Neural progenitor cell (in vitro differentiated cells): ENCODE data around the gene OR10AG1. TPM values are rescaled to one million over a fixed set of nuclear protein-coding genes. Genes with fewer than 3 reads are reported as not detected.

Experiments used
- DNase-seq: peaks from one replicate; pipeline ENCODE4 v3.0.0-alpha.2; 2016; ENCODE audit warnings: low spot score
- H2AFZ ChIP-seq: fragments of 200-600 bp; sonication (generic); replicated peaks from 2 replicates; pipeline ENCODE4 v1.6.1; 2016; ENCODE audit warnings: antibody characterized with exemption
- H3F3A ChIP-seq: fragments of 200-600 bp; sonication (generic); 2 replicates; pipeline ENCODE4 v1.6.1; 2016; ENCODE audit warnings: antibody characterized with exemption, low read depth
- H3K27ac ChIP-seq: fragments of 200-600 bp; sonication (generic); 2 replicates; pipeline ENCODE4 v1.5.1; 2016; ENCODE audit warnings: mild to moderate bottlenecking
- H3K27me3 ChIP-seq: fragments of 200-600 bp; sonication (generic); 2 replicates; pipeline ENCODE4 v1.6.1; 2016; ENCODE audit warnings: mild to moderate bottlenecking, moderate library complexity
- H3K36me3 ChIP-seq: fragments of 200-600 bp; sonication (generic); 2 replicates; pipeline ENCODE4 v1.5.1; 2016
- H3K4me1 ChIP-seq: fragments of 200-600 bp; sonication (generic); 2 replicates; pipeline ENCODE4 v1.6.1; 2016; ENCODE audit warnings: mixed run types
- H3K4me2 ChIP-seq: fragments of 200-600 bp; sonication (generic); 2 replicates; pipeline ENCODE4 v1.6.1; 2016
- H3K4me3 ChIP-seq: fragments of 200-600 bp; sonication (generic); 2 replicates; pipeline ENCODE4 v1.5.1; 2016
- H3K79me2 ChIP-seq: fragments of 200-600 bp; sonication (generic); 2 replicates; pipeline ENCODE4 v1.6.1; 2016; ENCODE audit warnings: low read depth
- H3K9ac ChIP-seq: fragments of 200-600 bp; sonication (generic); 2 replicates; pipeline ENCODE4 v1.6.1; 2016
- H3K9me3 ChIP-seq: fragments of 200-600 bp; sonication (generic); 2 replicates; pipeline ENCODE4 v1.5.1; 2016; ENCODE audit warnings: low read depth
- H4K20me1 ChIP-seq: fragments of 200-600 bp; sonication (generic); 2 replicates; pipeline ENCODE4 v1.6.1; 2016; ENCODE audit warnings: low read depth
- H3K27ac Mint-ChIP-seq: 3 replicates; pipeline ENCODE4 v1.8.0; 2021; ENCODE audit warnings: mixed read lengths
- H3K27me3 Mint-ChIP-seq: 2 replicates; pipeline ENCODE4 v1.8.0; 2022; ENCODE audit warnings: low read depth, mild to moderate bottlenecking, inconsistent platforms, moderate library complexity, mixed read lengths; ENCODE audit not compliant: insufficient read depth
- H3K36me3 Mint-ChIP-seq: 3 replicates; pipeline ENCODE4 v1.8.0; 2021; ENCODE audit warnings: mixed read lengths
- H3K4me1 Mint-ChIP-seq: 3 replicates; pipeline ENCODE4 v1.8.0; 2021; ENCODE audit warnings: mixed read lengths
- H3K4me3 Mint-ChIP-seq: 3 replicates; pipeline ENCODE4 v1.8.0; 2021; ENCODE audit warnings: mild to moderate bottlenecking, moderate library complexity, mixed read lengths
- H3K9me3 Mint-ChIP-seq: 3 replicates; pipeline ENCODE4 v1.8.0; 2020; ENCODE audit warnings: mixed read lengths
- EZH2 ChIP-seq: fragments of 200-600 bp; sonication (generic); IDR thresholded peaks from 2 replicates; pipeline ENCODE4 v1.6.1; 2017; ENCODE audit warnings: antibody characterized with exemption, mild to moderate bottlenecking, moderate library complexity
- EZH2phosphoT487 ChIP-seq: fragments of 200-600 bp; sonication (generic); IDR thresholded peaks from 2 replicates; pipeline ENCODE4 v1.6.1; 2017; ENCODE audit warnings: antibody characterized with exemption
- total RNA-seq: library from RNA; depleted of rRNA; stranded (reverse); fragments of >200 nt; gene quantifications from 2 replicates; pipeline ENCODE4 v1.2.3, GENCODE V29; 2015; ENCODE audit warnings: low replicate concordance
- TF ChIP-seq, protein P1 (sequence below): fragments of 200-600 bp; sonication (generic); IDR thresholded peaks from 2 replicates; pipeline ENCODE4 v1.5.1; 2017; ENCODE audit warnings: antibody characterized with exemption, mild to moderate bottlenecking

Gene OR10AG1, protein sequence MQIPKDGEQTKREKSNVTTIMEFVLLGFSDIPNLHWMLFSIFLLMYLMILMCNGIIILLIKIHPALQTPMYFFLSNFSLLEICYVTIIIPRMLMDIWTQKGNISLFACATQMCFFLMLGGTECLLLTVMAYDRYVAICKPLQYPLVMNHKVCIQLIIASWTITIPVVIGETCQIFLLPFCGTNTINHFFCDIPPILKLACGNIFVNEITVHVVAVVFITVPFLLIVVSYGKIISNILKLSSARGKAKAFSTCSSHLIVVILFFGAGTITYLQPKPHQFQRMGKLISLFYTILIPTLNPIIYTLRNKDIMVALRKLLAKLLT
- not detected in 2 replicates for total RNA-seq

DNA sequence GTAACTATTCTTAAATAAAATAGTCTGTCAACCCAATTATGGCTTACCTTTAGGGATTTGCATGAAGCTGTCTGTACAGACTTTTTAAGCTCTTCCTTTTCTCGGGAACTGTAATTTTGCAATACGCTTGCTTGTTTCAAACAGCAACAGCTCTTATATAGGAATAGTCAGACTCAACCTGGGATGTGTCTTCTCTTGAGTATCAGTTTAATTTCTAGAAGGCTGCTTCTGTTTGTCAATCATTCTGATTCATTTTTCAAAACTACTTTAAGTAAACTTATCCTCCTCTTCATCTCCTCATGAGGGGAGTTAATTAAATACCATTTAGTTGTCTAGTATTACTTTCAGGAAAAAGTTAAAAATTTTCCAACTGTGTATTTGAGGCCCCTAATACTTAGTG lies at the start of gene OR10AG1:
TSS of gene OR10AG1 (minus strand) at position 101 of the 400 bp plus-strand sequence. CDS start at position 63, 38 bp downstream.
- no peak within 1 kb of the TSS for H3K4me3 Mint-ChIP-seq
- Histone ChIP-seq H3K9ac (no peak within 1 kb of the TSS), H4K20me1 (no peaks in the 10 kb centered on the region), H2AFZ (no peak within 1 kb of the TSS), H3K4me1 (no peaks in the 10 kb centered on the region), H3K9me3 (no peaks in the 10 kb centered on the region), H3K27ac (no peak within 1 kb of the TSS), H3K36me3 (no peaks in the 10 kb centered on the region), H3K79me2 (no peaks in the 10 kb centered on the region), H3F3A (no peaks in the 10 kb centered on the region), H3K27me3 (no peaks in the 10 kb centered on the region), H3K4me2 (no peak within 1 kb of the TSS), H3K4me3 (no peak within 1 kb of the TSS)
- H3K36me3 Mint-ChIP-seq: no peaks in the 10 kb centered on the region
- H3K27ac Mint-ChIP-seq: no peak within 1 kb of the TSS
- no peaks in the 10 kb centered on the region for H3K27me3 Mint-ChIP-seq
- TF ChIP-seq, protein P1, sequence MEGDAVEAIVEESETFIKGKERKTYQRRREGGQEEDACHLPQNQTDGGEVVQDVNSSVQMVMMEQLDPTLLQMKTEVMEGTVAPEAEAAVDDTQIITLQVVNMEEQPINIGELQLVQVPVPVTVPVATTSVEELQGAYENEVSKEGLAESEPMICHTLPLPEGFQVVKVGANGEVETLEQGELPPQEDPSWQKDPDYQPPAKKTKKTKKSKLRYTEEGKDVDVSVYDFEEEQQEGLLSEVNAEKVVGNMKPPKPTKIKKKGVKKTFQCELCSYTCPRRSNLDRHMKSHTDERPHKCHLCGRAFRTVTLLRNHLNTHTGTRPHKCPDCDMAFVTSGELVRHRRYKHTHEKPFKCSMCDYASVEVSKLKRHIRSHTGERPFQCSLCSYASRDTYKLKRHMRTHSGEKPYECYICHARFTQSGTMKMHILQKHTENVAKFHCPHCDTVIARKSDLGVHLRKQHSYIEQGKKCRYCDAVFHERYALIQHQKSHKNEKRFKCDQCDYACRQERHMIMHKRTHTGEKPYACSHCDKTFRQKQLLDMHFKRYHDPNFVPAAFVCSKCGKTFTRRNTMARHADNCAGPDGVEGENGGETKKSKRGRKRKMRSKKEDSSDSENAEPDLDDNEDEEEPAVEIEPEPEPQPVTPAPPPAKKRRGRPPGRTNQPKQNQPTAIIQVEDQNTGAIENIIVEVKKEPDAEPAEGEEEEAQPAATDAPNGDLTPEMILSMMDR: no peak
- TF ChIP-seq EZH2 (no peak), EZH2phosphoT487 (no peak)
- DNase-seq: no peak
- no peaks in the 10 kb centered on the region for H3K4me1 Mint-ChIP-seq
- H3K9me3 Mint-ChIP-seq: peaks cover 3% of the 10 kb centered on the region

DNA sequence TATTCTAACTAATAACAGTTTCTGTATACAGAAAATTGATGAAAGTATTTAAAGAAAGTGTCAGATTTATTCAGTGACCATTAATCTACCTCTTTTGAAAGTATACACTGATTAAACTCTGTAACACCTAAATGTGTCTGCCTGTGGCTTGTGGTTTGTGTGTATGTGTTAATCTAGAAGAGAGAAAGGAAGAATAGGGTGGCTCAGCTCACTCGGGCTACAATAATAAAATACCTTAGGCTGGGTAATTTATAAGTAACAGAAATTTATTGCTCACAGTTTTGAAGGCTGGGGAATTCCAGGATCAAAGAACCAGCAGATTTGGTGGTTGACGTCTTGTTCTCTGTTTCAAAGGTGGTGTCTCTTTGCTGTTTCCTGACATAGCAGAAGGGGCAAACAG lies 44.1 kb upstream of the OR10AG1 start:
- Histone ChIP-seq H3K36me3 (no peaks in the 10 kb centered on the region), H3F3A (no peaks in the 10 kb centered on the region), H3K4me3 (no peak overlapping the region), H3K9ac (no peak overlapping the region), H3K27ac (no peak overlapping the region), H3K9me3 (no peaks in the 10 kb centered on the region), H2AFZ (no peak overlapping the region), H3K4me1 (no peaks in the 10 kb centered on the region), H3K79me2 (no peaks in the 10 kb centered on the region), H3K4me2 (no peak overlapping the region), H3K27me3 (no peaks in the 10 kb centered on the region), H4K20me1 (no peaks in the 10 kb centered on the region)
- Mint-ChIP-seq H3K36me3 (no peaks in the 10 kb centered on the region), H3K4me3 (no peak overlapping the region), H3K27ac (no peak overlapping the region), H3K27me3 (no peaks in the 10 kb centered on the region), H3K9me3 (no peaks in the 10 kb centered on the region), H3K4me1 (no peaks in the 10 kb centered on the region)
- DNase-seq: no peak
- TF ChIP-seq EZH2phosphoT487: no peak
- TF ChIP-seq, protein P1: no peak

GRCh38 chr11:56010716-56011115 lies 41.0 kb upstream of the OR10AG1 start:
- Mint-ChIP-seq H3K9me3 (no peaks in the 10 kb centered on the region), H3K4me3 (no peak overlapping the region), H3K27ac (no peak overlapping the region), H3K27me3 (no peaks in the 10 kb centered on the region), H3K4me1 (no peaks in the 10 kb centered on the region), H3K36me3 (no peaks in the 10 kb centered on the region)
- H3K27me3 ChIP-seq: no peaks in the 10 kb centered on the region
- no peaks in the 10 kb centered on the region for H3K4me1 ChIP-seq
- TF ChIP-seq EZH2 (no peak), EZH2phosphoT487 (no peak)
- TF ChIP-seq, protein P1: no peak
- no peaks in the 10 kb centered on the region for H4K20me1 ChIP-seq
- no peak for DNase-seq
- no peaks in the 10 kb centered on the region for H3F3A ChIP-seq
- no peak overlapping the region for H2AFZ ChIP-seq
- no peak overlapping the region for H3K4me3 ChIP-seq
- H3K9me3 ChIP-seq: no peaks in the 10 kb centered on the region
- no peak overlapping the region for H3K27ac ChIP-seq
- H3K36me3 ChIP-seq: no peaks in the 10 kb centered on the region
- H3K79me2 ChIP-seq: no peaks in the 10 kb centered on the region
- no peak overlapping the region for H3K9ac ChIP-seq
- H3K4me2 ChIP-seq: no peak overlapping the region
